GM10266 (cell line): ENCODE results near the gene DLX3.

ENCODE experiments used
- DNase-seq: peaks from one replicate; pipeline ENCODE4 v3.0.0; 2012; ENCODE audit errors: extremely low spot score
- TF ChIP-seq, protein P1 (sequence below): IDR thresholded peaks from 2 replicates; pipeline ENCODE4 v1.5.1; 2012; ENCODE audit warnings: mild to moderate bottlenecking, low read depth; ENCODE audit not compliant: control insufficient read depth, insufficient read depth; ENCODE audit errors: missing control alignments

Gene DLX3

DNA sequence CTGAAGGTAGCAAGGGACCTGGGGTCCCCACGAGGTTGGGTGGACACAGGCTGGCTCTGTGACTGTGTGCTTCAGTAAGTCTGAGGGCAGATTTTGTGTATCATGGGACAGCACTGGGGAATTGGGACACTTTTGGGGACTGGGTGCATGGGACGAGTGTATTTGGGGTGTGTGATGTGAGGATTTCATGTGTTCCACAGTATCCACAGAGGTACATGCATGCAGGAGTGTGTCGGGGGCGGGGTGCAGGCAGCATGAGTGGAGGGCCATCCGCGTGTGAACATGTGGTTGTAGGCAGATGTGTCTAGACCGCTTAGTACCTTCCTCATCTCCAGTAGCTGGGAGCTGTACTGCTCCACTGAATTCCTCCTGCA, 1.1 kb upstream of the DLX3 start:
- DNase-seq: peak; percentile 18
- TF ChIP-seq, protein P1, sequence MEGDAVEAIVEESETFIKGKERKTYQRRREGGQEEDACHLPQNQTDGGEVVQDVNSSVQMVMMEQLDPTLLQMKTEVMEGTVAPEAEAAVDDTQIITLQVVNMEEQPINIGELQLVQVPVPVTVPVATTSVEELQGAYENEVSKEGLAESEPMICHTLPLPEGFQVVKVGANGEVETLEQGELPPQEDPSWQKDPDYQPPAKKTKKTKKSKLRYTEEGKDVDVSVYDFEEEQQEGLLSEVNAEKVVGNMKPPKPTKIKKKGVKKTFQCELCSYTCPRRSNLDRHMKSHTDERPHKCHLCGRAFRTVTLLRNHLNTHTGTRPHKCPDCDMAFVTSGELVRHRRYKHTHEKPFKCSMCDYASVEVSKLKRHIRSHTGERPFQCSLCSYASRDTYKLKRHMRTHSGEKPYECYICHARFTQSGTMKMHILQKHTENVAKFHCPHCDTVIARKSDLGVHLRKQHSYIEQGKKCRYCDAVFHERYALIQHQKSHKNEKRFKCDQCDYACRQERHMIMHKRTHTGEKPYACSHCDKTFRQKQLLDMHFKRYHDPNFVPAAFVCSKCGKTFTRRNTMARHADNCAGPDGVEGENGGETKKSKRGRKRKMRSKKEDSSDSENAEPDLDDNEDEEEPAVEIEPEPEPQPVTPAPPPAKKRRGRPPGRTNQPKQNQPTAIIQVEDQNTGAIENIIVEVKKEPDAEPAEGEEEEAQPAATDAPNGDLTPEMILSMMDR: no peak

DNA sequence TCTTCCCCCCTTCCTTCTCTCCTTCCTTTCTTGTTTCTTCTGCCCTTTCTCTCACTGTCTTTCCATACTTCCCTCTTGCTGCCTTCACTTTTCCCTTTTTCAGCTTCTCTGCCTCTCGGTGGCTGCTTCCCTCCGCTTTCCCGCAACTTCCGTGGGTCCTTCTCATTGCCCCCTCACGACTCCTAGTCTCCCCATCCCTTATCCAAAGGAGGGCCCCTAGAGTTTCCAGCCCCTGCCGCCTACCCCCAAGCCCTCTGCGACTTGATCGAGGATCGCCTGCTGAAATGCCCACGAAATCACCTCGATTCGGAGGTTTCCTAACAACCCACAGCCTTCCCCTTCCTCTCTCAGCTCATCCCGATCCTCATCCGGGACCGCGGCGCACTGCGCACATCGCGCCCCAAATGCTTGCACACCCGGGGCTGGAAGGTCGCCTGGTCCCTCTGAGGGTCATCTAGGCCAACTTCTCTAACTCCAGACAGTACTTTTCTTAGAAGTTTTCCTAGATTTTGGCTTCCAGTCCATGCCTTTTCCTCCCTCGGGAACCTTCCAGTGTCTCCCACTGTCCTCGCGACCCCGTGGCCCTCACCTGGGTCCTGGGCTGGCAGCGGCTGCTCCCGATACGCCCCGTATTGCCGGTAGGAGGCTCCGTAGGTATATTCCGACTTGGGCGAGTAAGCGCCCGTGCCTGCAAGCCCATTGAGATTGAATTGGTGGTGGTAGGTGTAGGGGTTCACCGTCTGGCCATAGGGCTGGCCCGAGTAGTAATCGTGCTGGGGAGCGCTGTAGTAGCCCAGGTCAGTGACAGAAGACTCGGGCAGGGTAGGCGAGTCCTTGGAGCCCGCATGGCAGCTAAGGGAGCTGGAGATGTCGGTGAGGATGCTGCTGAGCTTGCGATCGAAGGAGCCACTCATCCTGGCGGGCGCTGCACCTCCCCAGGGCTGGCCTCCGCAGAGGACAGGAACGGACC, 654 bp downstream of the DLX3 start:
- TF ChIP-seq, protein P1: no peak
- peak; percentile 23 for DNase-seq

DNA sequence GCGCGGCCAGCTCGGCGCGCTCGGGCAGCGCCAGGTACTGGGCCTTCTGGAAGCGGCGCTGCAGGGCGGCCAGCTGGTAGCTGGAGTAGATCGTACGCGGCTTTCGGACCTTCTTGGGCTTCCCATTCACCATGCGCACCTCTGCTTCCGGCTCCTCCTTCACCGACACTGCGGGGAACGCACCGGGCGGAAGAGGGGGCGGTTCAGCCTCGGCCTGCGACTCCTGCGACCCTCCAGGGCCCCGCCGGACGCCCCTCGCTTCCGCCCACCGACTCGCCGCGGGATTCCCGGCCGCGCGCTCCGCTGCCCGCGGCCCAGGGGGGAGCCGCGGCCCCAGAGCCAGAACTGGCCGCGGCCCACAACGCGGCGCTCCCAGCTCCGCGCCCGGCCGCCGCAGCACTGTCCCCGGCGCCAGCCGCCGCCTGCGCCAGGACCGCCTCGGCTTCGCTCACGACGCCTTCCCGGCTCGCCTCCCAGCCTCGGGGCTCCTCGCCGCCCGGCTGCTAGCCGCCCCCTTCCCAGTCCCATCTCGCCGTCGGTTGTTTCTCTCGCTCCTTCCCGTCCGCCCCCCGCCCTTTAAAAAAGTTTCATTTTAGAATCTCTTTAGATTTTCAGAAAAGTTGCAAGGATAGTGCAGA, 1.5 kb downstream of the DLX3 start:
- DNase-seq: peak; percentile 50

GRCh38 chr17:49992933-49993422, 2.0 kb downstream of the DLX3 start:
- TF ChIP-seq, protein P1: no peak
- no peak for DNase-seq

More for the DNA sequence above, 1.5 kb downstream of the DLX3 start:
- TF ChIP-seq, protein P1: no peak

DNA sequence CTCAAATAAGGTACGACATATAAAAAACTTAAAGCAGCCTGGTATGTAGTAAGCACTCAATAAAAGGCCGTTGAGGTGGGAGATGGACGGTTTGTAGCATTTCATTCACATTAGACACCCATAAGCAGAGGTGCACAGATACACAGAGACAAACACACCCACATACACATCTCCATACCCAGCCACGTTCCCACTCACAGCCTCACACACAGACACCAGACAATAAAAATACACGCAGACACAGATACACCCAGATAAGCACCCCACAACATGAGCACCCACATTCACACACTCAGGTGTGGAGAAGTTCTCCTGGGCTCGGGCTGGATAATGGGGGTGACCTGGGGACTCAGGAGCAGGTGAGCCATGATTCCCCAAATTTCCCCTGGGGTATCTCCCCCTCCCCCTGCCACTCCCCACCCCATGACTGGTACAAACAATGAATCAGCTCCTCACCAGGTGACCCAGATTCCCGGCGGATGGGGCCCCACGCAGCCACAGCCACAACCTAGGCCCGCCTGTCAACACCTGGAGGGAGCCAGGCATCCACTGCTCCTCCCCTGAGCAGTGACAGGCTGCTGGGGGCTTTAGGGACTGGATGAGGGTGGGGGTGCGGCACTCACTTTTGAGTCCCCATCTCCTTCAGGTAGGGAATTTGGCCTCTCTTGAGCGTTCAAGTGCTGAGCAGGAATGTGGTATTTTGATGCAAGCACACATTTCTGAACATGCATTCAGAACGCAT, 2.7 kb downstream of the DLX3 start:
- TF ChIP-seq, protein P1: no peak
- peak; percentile 7 for DNase-seq

GRCh38 chr17:49991409-49991808, 3.6 kb downstream of the DLX3 start:
- TF ChIP-seq, protein P1: no peak
- peak; percentile 2 for DNase-seq
